Heart left ventricle (tissue), 16 donors: Measurements from ENCODE around the gene CCDC78. TPM values are rescaled to one million over a fixed set of nuclear protein-coding genes. Genes with fewer than 3 reads are reported as not detected.
A peak's percentile ranks its signal among the peaks of the same experiment; 100 is the strongest.

Experiments used
- ATAC-seq, 4 donors: fragments of 200-7000 bp; cut with Tn5 transposase; one replicate each; pipeline ENCODE4 v1.9.1; 2020 to 2022; ENCODE audit warnings: moderate library complexity in 4 of 4, mild to moderate bottlenecking in 3 of 4, moderate number of reproducible peaks in 1 of 4
- DNase-seq, 5 donors: peaks; one replicate each; pipeline ENCODE4 v3.0.0-alpha.2; 2020
- H3K27ac ChIP-seq, 12 donors: fragments of 200-600 bp; sonication (generic) in 4 of 12; one replicate each; pipeline versions ENCODE4 v1.5.0 to v1.8.0; 2016 to 2022; ENCODE audit warnings: mild to moderate bottlenecking in 2 of 12
- H3K27me3 ChIP-seq, 9 donors: fragments of 200-600 bp; sonication (generic) in 2 of 9; one replicate each; pipeline versions ENCODE4 v1.5.1 to v1.8.0; 2016 to 2022; ENCODE audit warnings: mild to moderate bottlenecking in 3 of 9
- H3K36me3 ChIP-seq, 9 donors: fragments of 200-600 bp; sonication (generic) in 2 of 9; one replicate each; pipeline versions ENCODE4 v1.5.0 to v1.8.0; 2018 to 2022; ENCODE audit warnings: mild to moderate bottlenecking in 2 of 9
- H3K4me1 ChIP-seq, 12 donors: fragments of 200-600 bp; sonication (generic) in 4 of 12; one replicate each; pipeline versions ENCODE4 v1.5.0 to v1.8.0; 2016 to 2022; ENCODE audit warnings: mild to moderate bottlenecking in 3 of 12
- H3K4me3 ChIP-seq, 12 donors: fragments of 200-600 bp; sonication (generic) in 4 of 12; one replicate each; pipeline versions ENCODE4 v1.5.0 to v1.8.0; 2017 to 2022; ENCODE audit warnings: mild to moderate bottlenecking in 9 of 12, moderate library complexity in 4 of 12
- H3K9me3 ChIP-seq, 12 donors: fragments of 200-600 bp; sonication (generic) in 4 of 12; one replicate each; pipeline versions ENCODE4 v1.5.0 to v1.8.0; 2016 to 2022; ENCODE audit warnings: mild to moderate bottlenecking in 1 of 12
- CTCF ChIP-seq, 12 donors: fragments of 200-600 bp; sonication (generic) in 4 of 12; IDR thresholded peaks; one replicate each; pipeline versions ENCODE4 v1.5.0 to v1.8.0; 2018 to 2022; ENCODE audit warnings: antibody characterized with exemption in 12 of 12, mild to moderate bottlenecking in 5 of 12
- POLR2A ChIP-seq, 2 donors: fragments of 450-650 bp; IDR thresholded peaks; one replicate each; pipeline ENCODE4 v1.6.1; 2017; ENCODE audit warnings: antibody characterized with exemption in 2 of 2, mild to moderate bottlenecking in 2 of 2, moderate library complexity in 2 of 2
- WGBS, 4 donors: extraction: QIAGEN DNeasy Blood & Tissue Kit in 2 of 4; methylation state at CpG; one replicate each; pipeline versions ENCODE4 v1.1.5 to v1.1.7; 2013 to 2018; 5-methylcytosine and 5-hydroxymethylcytosine counted together
- intact Hi-C, 10 donors: fragments of 100-400 bp; cut with DNase I; formaldehyde crosslinking; loops; one replicate each; pipeline versions ENCODE4 v1.11.1 to v1.14.2; 2022
- polyA plus RNA-seq, 2 donors: library from polyadenylated mRNA; stranded (reverse); fragments of 200-250 nt; gene quantifications; one replicate each; pipeline ENCODE4 v1.2.3, GENCODE V29; 2013
- total RNA-seq, 9 donors: library from RNA; depleted of rRNA in 2 of 9; stranded (reverse); fragments of >200 nt in 2 of 9; fragmentation: NEBNext Ultra II Directional in 3 of 9; extraction: Animal tissue kit (Norgen Biotek cat#: 25700) in 3 of 9; gene quantifications; one replicate each; pipeline versions ENCODE4 v1.1.0 to v1.2.4, GENCODE V29; 2016 to 2023
- donor health status: ischemic (EF 13 %, LVEDD 7.1; RV severe dilation, severe dysfunction).
- donor health status: healthy with polysubstance abuse.
- donor health status: DM: no; HTN: yes; CAD: no.
- donor health status: DM: no; HTN: no; CAD: no.
- donor health status: ischemic (EF 25% LVEDD 6.9; RV normal size, moderate dysfunction).
- donor health status: ischemic (EF 25% LVEDD 5.7; RV mildly dilated, moderate dysfunction).
- donor health status: healthy.
- donor health status: DM: yes; HTN: yes; CAD: no.
- donor health status: ischemic (EF 35%, LVEDD 5.7; RV mildly dilated, moderate dysfunction).
- donor health status: nonischemic (EF 11% LVEDD 7.7; RV severe dilation, severe dysfunction).
- donor health status: DM: yes; HTN: yes; CAD: no.
- donor health status: PGD.
- donor health status: ischemic (EF 29% LVEDD 5.4; RV normal size, mild dysfunction).
- donor health status: nonischemic (EF 23%, LVEDD 6.1; RV moderate dilation, normal function).

Gene CCDC78
- total and polyA plus RNA-seq, 11 donors: 0.35 to 1.3 (median 0.59) TPM; not detected in 3

- H3K27me3 ChIP-seq: peaks cover 0 to 12% (median 0%) of the 10 kb centered on the region in 9 donors
- H3K36me3 ChIP-seq: peaks cover 0 to 6% (median 0%) of the 10 kb centered on the region in 9 donors
- no peaks in the 10 kb centered on the region for H3K9me3 ChIP-seq
- DNase-seq (peak in 4 of 5 donors; percentile 65 to 73 (median 70)), ATAC-seq (peak; percentile 50 to 74 (median 64))
- intact Hi-C loops: no loop called here
- H3K4me1 ChIP-seq: peaks cover 4 to 50% (median 35%) of the 10 kb centered on the region in 12 donors
- peak overlapping the region; percentile 62 to 98 (median 94) for H3K27ac ChIP-seq
- H3K4me3 ChIP-seq: peak overlapping the region; percentile 58 to 92 (median 80)
- WGBS, 4 donors: 0 to 2% (median 1%) methylated on average over 5 to 38 of the region's 38 CpGs
- TF ChIP-seq POLR2A (IDR thresholded peaks at IDR 0.05) (no peak), CTCF (IDR thresholded peaks at IDR 0.05) (peak in 3 of 12 donors; percentile 4 to 19 (median 6))
Observed at GRCh38 chr16:720447-720989, 5.7 kb downstream of the CCDC78 start.

GRCh38 chr16:719815-720446 is 6.3 kb downstream of the CCDC78 start:
- peaks cover 0 to 6% (median 0%) of the 10 kb centered on the region in 9 donors for H3K36me3 ChIP-seq
- intact Hi-C loops: loop anchor here in 1 of 10 donors (5.0 kb wide), 1 partner anchor 337 kb away; no protein-coding TSS in a partner anchor
- DNase-seq: no peak
- WGBS, 4 donors: 5 to 8% (median 8%) methylated on average over 16 of the region's 16 CpGs
- no peak for TF ChIP-seq POLR2A (IDR thresholded peaks at IDR 0.05)
- TF ChIP-seq CTCF (IDR thresholded peaks at IDR 0.05): peak in 3 of 12 donors; percentile 6 to 18 (median 12)
- peaks cover 4 to 52% (median 35%) of the 10 kb centered on the region in 12 donors for H3K4me1 ChIP-seq
- ATAC-seq: peak in 2 of 4 donors; percentile 2 to 11
- H3K4me3 ChIP-seq: peak overlapping the region in 11 of 12 donors; percentile 58 to 92 (median 81)
- H3K9me3 ChIP-seq: no peaks in the 10 kb centered on the region
- peaks cover 0 to 14% (median 0%) of the 10 kb centered on the region in 9 donors for H3K27me3 ChIP-seq
- H3K27ac ChIP-seq: peak overlapping the region in 11 of 12 donors; percentile 87 to 98 (median 94)

- Histone ChIP-seq H3K36me3 (peaks cover 0 to 6% (median 0%) of the 10 kb centered on the region in 9 donors), H3K27me3 (peaks cover 0 to 18% (median 0%) of the 10 kb centered on the region in 9 donors), H3K27ac (no peak overlapping the region), H3K9me3 (no peaks in the 10 kb centered on the region), H3K4me1 (peaks cover 4 to 60% (median 42%) of the 10 kb centered on the region in 12 donors), H3K4me3 (peak overlapping the region in 1 of 12 donors; percentile 24)
- no peak for TF ChIP-seq POLR2A (IDR thresholded peaks at IDR 0.05)
- TF ChIP-seq CTCF (IDR thresholded peaks at IDR 0.05): no peak
- intact Hi-C loops: loop anchor here in 1 of 10 donors (5.0 kb wide), 1 partner anchor 338 kb away; no protein-coding TSS in a partner anchor
- 85 to 91% (median 89%) methylated on average over 5 to 6 of the region's 6 CpGs for WGBS, 4 donors
- DNase-seq (no peak), ATAC-seq (no peak)
Observed at GRCh38 chr16:718922-719321, 7.3 kb downstream of the CCDC78 start.

GRCh38 chr16:718389-718788 is 7.9 kb downstream of the CCDC78 start:
- no peak for DNase-seq
- H3K27me3 ChIP-seq: peaks cover 0 to 18% (median 0%) of the 10 kb centered on the region in 9 donors
- no peak for ATAC-seq
- intact Hi-C loops: loop anchor here in 1 of 10 donors (5.0 kb wide), 1 partner anchor 339 kb away; no protein-coding TSS in a partner anchor
- WGBS, 4 donors: 95 to 97% (median 96%) methylated on average over 3 to 9 of the region's 9 CpGs
- H3K27ac ChIP-seq: no peak overlapping the region
- no peak for TF ChIP-seq POLR2A (IDR thresholded peaks at IDR 0.05)
- TF ChIP-seq CTCF (IDR thresholded peaks at IDR 0.05): no peak
- no peak overlapping the region for H3K4me3 ChIP-seq
- H3K36me3 ChIP-seq: peaks cover 0 to 6% (median 0%) of the 10 kb centered on the region in 9 donors
- H3K9me3 ChIP-seq: no peaks in the 10 kb centered on the region
- H3K4me1 ChIP-seq: peaks cover 4 to 61% (median 42%) of the 10 kb centered on the region in 12 donors
